Keratinocyte (primary cell): ENCODE measurements around the gene PYGM.

Experiments
- CTCF ChIP-seq, 3 experiments: IDR thresholded peaks in 1 of 3; conservative IDR thresholded peaks in 1 of 3; optimal IDR thresholded peaks in 1 of 3; 2 replicates in 2 of 3; 3 replicates in 1 of 3; pipeline versions ENCODE3 to v1.5.1; 2011; ENCODE audit warnings: low read length in 3 of 3, mild to moderate bottlenecking in 3 of 3, moderate library complexity in 2 of 3, control low read depth in 1 of 3, inconsistent platforms in 1 of 3; ENCODE audit not compliant: insufficient read depth in 2 of 3; ENCODE audit errors: extremely low read depth in 1 of 3
- EZH2 ChIP-seq: IDR thresholded peaks from one replicate; pipeline ENCODE4 v1.6.1; 2012; ENCODE audit warnings: inconsistent platforms, mild to moderate bottlenecking, low read length, moderate library complexity

- TF ChIP-seq CTCF (optimal IDR thresholded peaks at IDR 0.05 in 1 of 3, IDR thresholded peaks at IDR 0.05 in 1 of 3, conservative IDR thresholded peaks at IDR 0.05 in 1 of 3; ENCODE audit: extremely low read depth in 1 of 3, insufficient read depth in 2 of 3, low read length in 3 of 3), result no peak
- TF ChIP-seq EZH2, result no peak
Measured at GRCh38 chr11:64757549-64758329, 2.0 kb downstream of the PYGM start.
